NT2/D1 (cell line): ENCODE measurements around the gene FBXL16.
A peak's percentile ranks its signal among the peaks of the same experiment; 100 is the strongest.

ENCODE experiments used
- DNase-seq: peaks from one replicate; pipeline ENCODE4 v3.0.0-alpha.2; 2011; ENCODE audit warnings: low read depth, low spot score
- H3K27me3 ChIP-seq: 2 replicates; pipeline ENCODE4 v1.6.0; 2011; ENCODE audit warnings: mild to moderate bottlenecking; ENCODE audit not compliant: insufficient read length, insufficient read depth
- H3K36me3 ChIP-seq: 2 replicates; pipeline ENCODE4 v1.6.1; 2011; ENCODE audit warnings: mild to moderate bottlenecking, low read length, mixed read lengths; ENCODE audit not compliant: insufficient read depth, insufficient read length
- H3K4me1 ChIP-seq: 2 replicates; pipeline ENCODE4 v1.5.1; 2011; ENCODE audit not compliant: insufficient read depth, insufficient read length
- H3K4me3 ChIP-seq: 2 replicates; pipeline ENCODE4 v1.5.1; 2011; ENCODE audit warnings: low read depth; ENCODE audit not compliant: insufficient read length
- H3K9ac ChIP-seq: 2 replicates; pipeline ENCODE4 v1.6.0; 2011; ENCODE audit warnings: low read depth; ENCODE audit not compliant: insufficient read length
- H3K9me3 ChIP-seq: 2 replicates; pipeline ENCODE4 v1.5.1; 2011; ENCODE audit warnings: mild to moderate bottlenecking, low read length; ENCODE audit not compliant: insufficient read depth
- SUZ12 ChIP-seq: IDR thresholded peaks from 2 replicates; pipeline ENCODE4 v1.6.1; 2011; ENCODE audit not compliant: insufficient read length, insufficient read depth; ENCODE audit errors: extremely low read depth
- YY1 ChIP-seq: IDR thresholded peaks from 2 replicates; pipeline ENCODE4 v1.6.1; 2011; ENCODE audit not compliant: insufficient read length, insufficient read depth
- ZNF274 ChIP-seq: IDR thresholded peaks from 2 replicates; pipeline ENCODE4 v1.6.1; 2011; ENCODE audit warnings: mild to moderate bottlenecking, low read depth, low read length

Gene FBXL16

GRCh38 chr16:689175-689897 lies 16.3 kb downstream of the FBXL16 start:
- peak overlapping the region; percentile 96 for H3K9ac ChIP-seq
- DNase-seq: no peak
- peak overlapping the region; percentile 93 for H3K4me3 ChIP-seq
- H3K9me3 ChIP-seq: no peaks in the 10 kb centered on the region
- peaks cover 15% of the 10 kb centered on the region for H3K4me1 ChIP-seq
- TF ChIP-seq ZNF274 (no peak), SUZ12 (no peak), YY1 (no peak)
- peaks cover 50% of the 10 kb centered on the region for H3K36me3 ChIP-seq
- H3K27me3 ChIP-seq: peaks cover 28% of the 10 kb centered on the region

- TF ChIP-seq YY1 (no peak), SUZ12 (no peak), ZNF274 (no peak)
- H3K27me3 ChIP-seq: peaks cover 11% of the 10 kb centered on the region
- H3K4me3 ChIP-seq: no peak overlapping the region
- no peak overlapping the region for H3K9ac ChIP-seq
- H3K4me1 ChIP-seq: peaks cover 23% of the 10 kb centered on the region
- no peaks in the 10 kb centered on the region for H3K9me3 ChIP-seq
- peaks cover 60% of the 10 kb centered on the region for H3K36me3 ChIP-seq
- DNase-seq: no peak
These were observed 18.1 kb downstream of the FBXL16 start for GRCh38 chr16:687499-687898.

- no peak for DNase-seq
- Histone ChIP-seq H3K9me3 (no peaks in the 10 kb centered on the region), H3K9ac (no peak overlapping the region), H3K27me3 (peaks cover 4% of the 10 kb centered on the region), H3K36me3 (peaks cover 68% of the 10 kb centered on the region), H3K4me1 (peaks cover 29% of the 10 kb centered on the region), H3K4me3 (no peak overlapping the region)
- no peak for TF ChIP-seq SUZ12
- TF ChIP-seq ZNF274: no peak
- no peak for TF ChIP-seq YY1
These were observed 18.9 kb downstream of the FBXL16 start for GRCh38 chr16:686459-687260.

DNA sequence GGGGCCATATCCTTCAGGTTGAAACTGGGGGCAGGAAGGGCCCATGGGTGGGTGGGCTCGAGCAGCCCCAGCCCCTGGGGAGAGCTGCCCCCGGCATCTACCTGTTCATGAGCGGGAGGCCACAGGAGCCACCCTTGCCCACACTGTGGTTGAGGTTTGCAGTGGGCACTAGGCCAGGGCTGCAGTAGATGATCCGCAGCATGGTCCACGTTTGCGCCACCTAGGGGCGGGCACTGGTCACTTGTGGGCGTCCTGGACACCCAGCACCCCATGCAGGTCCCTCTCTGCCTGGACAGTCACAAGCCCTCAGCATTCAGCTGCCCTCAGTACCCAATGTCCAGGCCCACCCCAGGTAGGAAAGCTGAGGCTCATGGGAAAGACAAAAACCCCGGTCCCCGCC lies 19.6 kb downstream of the FBXL16 start:
- peaks cover 31% of the 10 kb centered on the region for H3K4me1 ChIP-seq
- H3K9ac ChIP-seq: no peak overlapping the region
- no peaks in the 10 kb centered on the region for H3K9me3 ChIP-seq
- H3K36me3 ChIP-seq: peaks cover 75% of the 10 kb centered on the region
- no peak for DNase-seq
- H3K4me3 ChIP-seq: no peak overlapping the region
- no peak for TF ChIP-seq YY1
- no peak for TF ChIP-seq ZNF274
- TF ChIP-seq SUZ12: no peak
- H3K27me3 ChIP-seq: peaks cover under 1% of the 10 kb centered on the region

DNA sequence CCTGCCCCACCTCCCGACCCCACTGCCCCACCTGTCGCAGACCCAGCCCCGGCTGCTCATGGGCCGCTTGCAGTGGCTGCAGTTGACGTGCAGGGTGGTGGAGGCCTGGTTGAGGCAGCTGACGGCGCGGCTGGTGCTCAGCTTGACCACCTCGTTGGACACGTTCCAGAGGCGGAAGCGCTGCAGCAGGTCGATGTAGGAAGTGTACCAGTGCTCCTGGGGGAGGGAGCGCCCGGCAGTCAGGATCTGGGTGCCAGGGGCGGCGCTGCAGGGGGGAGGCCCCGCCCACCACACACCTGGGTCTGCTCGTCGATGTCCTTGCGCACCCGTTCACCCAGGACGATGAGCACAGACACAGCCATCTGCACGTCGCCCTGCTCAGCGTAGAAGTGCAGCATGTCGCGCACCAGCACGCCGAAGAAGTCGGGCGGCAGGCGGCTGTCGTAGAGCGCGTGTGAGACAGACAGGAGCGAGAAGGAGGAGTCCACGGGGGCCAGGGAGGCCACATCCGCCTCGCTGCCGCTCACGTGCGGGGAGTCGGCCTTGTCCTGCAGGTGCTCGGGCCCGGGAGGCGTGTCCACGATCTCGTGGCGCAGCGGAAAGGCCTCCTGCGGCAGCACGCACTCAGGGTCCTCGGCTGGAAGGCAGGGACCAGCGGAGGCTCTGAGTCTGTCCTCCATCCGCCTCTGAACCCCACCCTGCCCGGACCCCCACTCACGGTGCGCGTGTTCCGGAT lies 20.5 kb downstream of the FBXL16 start:
- TF ChIP-seq YY1: no peak
- TF ChIP-seq ZNF274: no peak
- no peak for TF ChIP-seq SUZ12
- no peak overlapping the region for H3K9ac ChIP-seq
- no peaks in the 10 kb centered on the region for H3K9me3 ChIP-seq
- DNase-seq: no peak
- no peaks in the 10 kb centered on the region for H3K27me3 ChIP-seq
- H3K4me3 ChIP-seq: no peak overlapping the region
- H3K36me3 ChIP-seq: peaks cover 76% of the 10 kb centered on the region
- peaks cover 31% of the 10 kb centered on the region for H3K4me1 ChIP-seq

DNA sequence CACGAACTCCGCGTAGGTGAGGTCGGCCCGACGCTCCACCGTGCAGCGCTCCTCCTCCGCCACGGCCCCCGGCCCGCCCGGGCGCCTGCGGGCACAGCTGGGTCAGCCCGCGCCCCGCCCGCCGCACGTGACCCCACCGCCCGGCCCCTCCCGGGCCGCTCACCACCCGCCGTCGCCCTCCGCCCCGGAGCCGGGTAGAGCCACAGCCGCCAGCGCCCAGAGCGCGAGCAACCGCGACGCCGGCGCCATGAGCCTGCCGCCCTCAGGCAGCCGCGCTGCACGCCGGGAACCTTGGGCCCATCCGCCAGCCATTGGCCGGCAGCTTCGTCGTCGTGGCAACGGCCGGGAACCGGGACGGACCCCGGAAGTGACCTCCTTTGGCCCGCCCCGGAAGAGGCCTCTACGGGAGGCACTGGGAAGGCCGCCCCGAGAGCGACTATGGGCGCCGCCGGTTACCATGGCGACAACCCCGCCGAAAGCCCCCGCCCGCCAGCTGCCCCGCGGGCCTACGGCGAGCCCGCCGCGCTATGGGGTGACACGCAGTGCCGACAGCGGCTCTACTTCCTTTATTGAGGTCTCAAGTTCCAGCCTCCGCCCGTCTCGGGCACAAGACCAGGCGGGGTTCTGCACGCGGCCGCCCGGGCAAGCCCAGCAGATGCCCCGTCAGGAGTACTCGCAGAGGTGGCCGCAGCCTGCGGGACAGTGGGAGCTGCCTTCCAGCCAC lies 21.4 kb downstream of the FBXL16 start, which contains the start of gene JMJD8:
JMJD8 (minus strand) TSS at position 264 of the 724 bp plus-strand sequence; CDS start at position 249, 15 bp downstream.
- peak; percentile 90 for DNase-seq
- H3K9ac ChIP-seq: peak within 1 kb of the TSS; percentile 96

More for the DNA sequence above, 21.4 kb downstream of the FBXL16 start, which contains the start of gene JMJD8:
- Histone ChIP-seq H3K4me3 (peak within 1 kb of the TSS; percentile 95), H3K4me1 (peaks cover 24% of the 10 kb centered on the region), H3K36me3 (peaks cover 73% of the 10 kb centered on the region), H3K27me3 (no peaks in the 10 kb centered on the region), H3K9me3 (no peaks in the 10 kb centered on the region)
- no peak for TF ChIP-seq ZNF274
- TF ChIP-seq SUZ12: no peak
- TF ChIP-seq YY1: peak; percentile 76
